GM18526 (cell line): ENCODE measurements around the gene SF3A2.

Experiments
- POLR2A ChIP-seq: IDR thresholded peaks from 3 replicates; pipeline ENCODE4 v1.6.1; 2011; ENCODE audit not compliant: insufficient read length; ENCODE audit errors: extremely low read depth

The SF3A2 gene

GRCh38 chr19:2249880-2250765 lies 13.5 kb downstream of the SF3A2 start:
- TF ChIP-seq POLR2A: no peak

DNA sequence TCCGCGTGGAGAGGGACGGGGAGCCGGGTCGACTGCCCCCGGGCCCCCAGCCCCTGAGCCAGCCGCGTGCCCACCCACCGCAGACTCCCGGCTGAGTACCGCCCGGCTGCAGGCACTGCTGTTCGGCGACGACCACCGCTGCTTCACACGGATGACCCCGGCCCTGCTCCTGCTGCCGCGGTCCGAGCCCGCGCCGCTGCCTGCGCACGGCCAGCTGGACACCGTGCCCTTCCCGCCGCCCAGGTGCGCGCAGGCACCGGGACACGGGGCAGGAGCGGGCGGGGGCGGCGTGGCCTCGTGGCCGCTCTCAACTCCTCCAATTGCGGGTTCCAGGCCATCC lies 14.1 kb downstream of the SF3A2 start:
- no peak for TF ChIP-seq POLR2A

DNA sequence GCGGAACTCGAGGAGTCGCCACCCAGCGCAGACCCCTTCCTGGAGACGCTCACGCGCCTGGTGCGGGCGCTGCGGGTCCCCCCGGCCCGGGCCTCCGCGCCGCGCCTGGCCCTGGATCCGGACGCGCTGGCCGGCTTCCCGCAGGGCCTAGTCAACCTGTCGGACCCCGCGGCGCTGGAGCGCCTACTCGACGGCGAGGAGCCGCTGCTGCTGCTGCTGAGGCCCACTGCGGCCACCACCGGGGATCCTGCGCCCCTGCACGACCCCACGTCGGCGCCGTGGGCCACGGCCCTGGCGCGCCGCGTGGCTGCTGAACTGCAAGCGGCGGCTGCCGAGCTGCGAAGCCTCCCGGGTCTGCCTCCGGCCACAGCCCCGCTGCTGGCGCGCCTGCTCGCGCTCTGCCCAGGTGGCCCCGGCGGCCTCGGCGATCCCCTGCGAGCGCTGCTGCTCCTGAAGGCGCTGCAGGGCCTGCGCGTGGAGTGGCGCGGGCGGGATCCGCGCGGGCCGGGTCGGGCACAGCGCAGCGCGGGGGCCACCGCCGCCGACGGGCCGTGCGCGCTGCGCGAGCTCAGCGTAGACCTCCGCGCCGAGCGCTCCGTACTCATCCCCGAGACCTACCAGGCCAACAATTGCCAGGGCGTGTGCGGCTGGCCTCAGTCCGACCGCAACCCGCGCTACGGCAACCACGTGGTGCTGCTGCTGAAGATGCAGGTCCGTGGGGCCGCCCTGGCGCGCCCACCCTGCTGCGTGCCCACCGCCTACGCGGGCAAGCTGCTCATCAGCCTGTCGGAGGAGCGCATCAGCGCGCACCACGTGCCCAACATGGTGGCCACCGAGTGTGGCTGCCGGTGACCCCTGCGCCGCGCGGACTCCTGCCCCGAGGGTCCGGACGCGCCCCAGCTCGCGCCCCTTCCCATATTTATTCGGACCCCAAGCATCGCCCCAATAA lies 14.8 kb downstream of the SF3A2 start:
- TF ChIP-seq POLR2A: no peak

DNA sequence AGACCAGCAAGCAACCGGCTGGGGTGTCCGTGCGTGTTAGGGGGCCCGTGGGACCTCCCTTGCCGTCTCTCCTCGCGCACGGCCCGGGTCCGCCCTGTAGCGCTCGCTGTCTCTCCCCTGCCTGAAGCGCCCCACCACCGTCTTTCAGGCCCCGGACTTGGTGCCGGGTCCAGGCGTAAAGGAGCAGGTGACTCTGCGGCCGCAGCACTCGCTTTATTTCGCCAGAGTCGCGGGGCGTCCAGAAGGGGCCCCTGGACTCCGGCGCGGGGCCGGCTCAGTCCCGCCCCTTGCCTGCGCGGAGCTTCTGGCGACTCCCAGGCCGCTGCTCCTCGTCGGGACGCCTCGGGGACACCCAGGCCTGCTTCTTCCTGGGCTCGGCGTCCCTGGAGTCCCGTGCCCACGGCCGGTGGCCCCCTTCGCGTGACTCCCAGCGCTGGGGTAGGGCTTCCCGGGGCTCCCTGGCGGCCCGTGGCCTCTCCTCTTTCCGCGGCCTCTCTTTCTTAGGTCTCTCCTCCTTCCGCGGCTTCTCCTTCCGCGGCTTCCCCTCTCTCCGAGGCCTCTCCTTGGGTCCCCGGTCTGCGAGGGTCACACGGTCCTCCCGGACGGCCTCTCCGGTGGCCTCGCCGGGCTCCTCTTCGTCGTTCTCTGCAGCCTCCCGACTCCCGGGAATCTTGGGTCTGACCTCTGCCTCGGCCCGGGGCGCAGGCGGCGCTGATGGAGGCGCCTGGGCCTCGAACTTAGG lies 15.6 kb downstream of the SF3A2 start:
- no peak for TF ChIP-seq POLR2A

- TF ChIP-seq POLR2A: no peak
These were observed 16.1 kb downstream of the SF3A2 start for GRCh38 chr19:2252797-2253105.

DNA sequence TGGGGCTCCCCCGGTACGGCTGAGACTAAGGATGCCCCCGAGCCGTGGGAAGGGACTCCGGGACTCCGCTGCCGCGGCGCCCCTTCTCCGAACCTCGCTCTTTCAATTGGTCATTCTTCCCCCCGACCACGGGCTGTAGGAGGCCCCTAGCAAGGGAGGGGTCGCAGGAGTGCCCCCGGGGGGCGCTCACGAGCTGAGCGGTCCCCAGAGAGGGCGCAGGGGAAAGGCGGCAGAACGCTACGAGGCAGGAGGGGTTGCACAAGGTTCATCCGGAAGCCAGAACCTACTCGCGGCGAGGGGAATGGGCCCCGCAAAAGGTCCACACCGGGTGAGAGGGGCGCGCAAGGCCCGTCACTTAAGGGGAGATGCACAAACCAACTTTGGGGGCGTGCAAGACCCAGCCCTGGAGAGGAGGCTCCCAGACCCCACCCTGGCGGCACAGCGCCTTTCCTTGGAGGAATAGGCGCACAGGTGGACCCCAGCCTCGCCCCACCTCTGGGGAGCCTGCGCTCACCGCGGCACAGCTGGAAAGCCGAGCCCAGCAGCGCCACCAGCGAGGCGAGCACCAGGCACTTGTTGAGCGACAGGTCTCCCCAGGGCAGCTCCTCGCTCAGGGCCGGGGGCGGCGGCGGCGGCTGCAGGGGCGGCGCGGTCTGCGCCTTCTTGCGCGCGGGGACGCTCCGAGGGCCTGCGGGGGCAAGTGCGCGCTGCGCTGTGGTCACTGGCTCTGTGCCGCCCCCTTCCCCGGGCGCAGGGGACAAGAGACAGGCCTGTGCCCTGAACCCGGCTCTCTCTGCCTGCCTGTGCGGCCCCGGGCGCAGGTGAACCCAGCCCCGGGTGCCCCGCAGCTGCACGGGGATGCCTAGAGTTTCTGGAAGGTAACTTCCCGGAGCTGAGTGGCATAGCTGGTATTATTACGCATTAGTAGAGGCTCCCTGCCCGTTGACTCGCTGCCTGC lies 16.8 kb downstream of the SF3A2 start:
- no peak for TF ChIP-seq POLR2A

GRCh38 chr19:2254064-2254872 lies 17.6 kb downstream of the SF3A2 start:
- TF ChIP-seq POLR2A: no peak

GRCh38 chr19:2255112-2255845 lies 18.7 kb downstream of the SF3A2 start:
- TF ChIP-seq POLR2A: no peak

- no peak for TF ChIP-seq POLR2A
These were observed 19.5 kb downstream of the SF3A2 start, which contains the start of gene JSRP1 for GRCh38 chr19:2255982-2256685. Gene JSRP1, minus strand, starts transcription at chr19:2256417. Its CDS starts 1,103 bp downstream, at chr19:2255314.

- TF ChIP-seq POLR2A: no peak
These were observed 22.7 kb downstream of the SF3A2 start for GRCh38 chr19:2259336-2259735.

DNA sequence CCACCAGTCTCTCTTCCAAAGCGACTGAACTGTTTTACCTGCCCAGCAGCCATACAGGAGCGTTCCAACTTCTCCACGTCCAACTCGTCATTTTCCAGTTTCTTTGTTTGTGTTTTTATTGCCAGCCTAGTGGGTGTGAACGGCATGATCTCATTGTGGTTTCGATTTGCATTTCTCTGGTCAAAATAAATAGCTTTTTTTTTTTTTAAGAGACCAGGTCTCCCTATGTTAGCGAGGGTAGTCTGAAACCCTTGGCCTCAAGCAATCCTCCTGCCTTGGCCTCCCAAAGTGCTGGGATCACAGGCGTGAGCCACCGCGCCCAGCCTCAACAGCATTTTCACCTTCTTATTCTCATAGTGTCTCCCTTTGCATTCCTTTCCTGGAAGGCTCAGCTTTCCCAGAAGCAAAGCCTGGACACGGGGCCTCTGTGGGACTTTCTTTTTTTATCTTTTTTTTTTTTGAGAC lies 23.7 kb downstream of the SF3A2 start:
- no peak for TF ChIP-seq POLR2A
